Vagina (tissue), 2 donors: Measurements from ENCODE around the gene KDM3A. TPM values are rescaled to one million over a fixed set of nuclear protein-coding genes. Genes with fewer than 3 reads are reported as not detected.

Source experiments
- DNase-seq, 2 donors: peaks; one replicate each; pipeline ENCODE4 v3.0.0-alpha.2; 2017; ENCODE audit errors: extremely low spot score in 2 of 2
- H3K27ac ChIP-seq: fragments of 200-600 bp; sonication (generic); one replicate; pipeline ENCODE4 v1.5.1; 2019
- H3K27me3 ChIP-seq: fragments of 200-600 bp; sonication (generic); one replicate; pipeline ENCODE4 v1.5.1; 2019
- H3K36me3 ChIP-seq, 2 donors: fragments of 200-600 bp; sonication (generic); one replicate each; pipeline ENCODE4 v1.5.1; 2017 to 2019
- H3K4me1 ChIP-seq: fragments of 200-600 bp; sonication (generic); one replicate; pipeline ENCODE4 v1.5.1; 2019
- H3K4me3 ChIP-seq, 2 donors: fragments of 200-600 bp; sonication (generic); 1 replicate in 1 of 2; 2 replicates in 1 of 2; pipeline ENCODE4 v1.5.1; 2016 to 2019
- H3K9me3 ChIP-seq: fragments of 200-600 bp; sonication (generic); one replicate; pipeline ENCODE4 v1.5.1; 2019
- POLR2A ChIP-seq, 2 donors: fragments of 450-650 bp; IDR thresholded peaks; one replicate each; pipeline ENCODE4 v1.6.1; 2017; ENCODE audit warnings: antibody characterized with exemption in 2 of 2, mild to moderate bottlenecking in 2 of 2, moderate library complexity in 2 of 2
- POLR2AphosphoS5 ChIP-seq, 2 donors: sonication (generic); formaldehyde crosslinking; IDR thresholded peaks; one replicate each; pipeline ENCODE4 v1.9.0; 2017; ENCODE audit warnings: antibody characterized with exemption in 2 of 2, mild to moderate bottlenecking in 2 of 2, low read depth in 1 of 2; ENCODE audit not compliant: insufficient read depth in 1 of 2
- intact Hi-C: fragments of 100-400 bp; cut with DNase I; formaldehyde crosslinking; loops from one replicate; pipeline ENCODE4 v1.15.1; 2023
- total RNA-seq: library from RNA; depleted of rRNA; stranded (reverse); fragments of >200 nt; gene quantifications from one replicate; pipeline ENCODE4 v1.2.3, GENCODE V29; 2016
- TF ChIP-seq, protein P1 (sequence below), 3 experiments: fragments of 450-650 bp in 2 of 3; fragments of 200-600 bp in 1 of 3; sonication (generic) in 1 of 3; IDR thresholded peaks; one replicate each; pipeline ENCODE4 v1.5.1; 2017 to 2019; ENCODE audit warnings: antibody characterized with exemption in 3 of 3, mild to moderate bottlenecking in 2 of 3, moderate library complexity in 2 of 3

The KDM3A gene
- total RNA-seq, 1 donor from 2014 or later: 38.3 TPM

DNA sequence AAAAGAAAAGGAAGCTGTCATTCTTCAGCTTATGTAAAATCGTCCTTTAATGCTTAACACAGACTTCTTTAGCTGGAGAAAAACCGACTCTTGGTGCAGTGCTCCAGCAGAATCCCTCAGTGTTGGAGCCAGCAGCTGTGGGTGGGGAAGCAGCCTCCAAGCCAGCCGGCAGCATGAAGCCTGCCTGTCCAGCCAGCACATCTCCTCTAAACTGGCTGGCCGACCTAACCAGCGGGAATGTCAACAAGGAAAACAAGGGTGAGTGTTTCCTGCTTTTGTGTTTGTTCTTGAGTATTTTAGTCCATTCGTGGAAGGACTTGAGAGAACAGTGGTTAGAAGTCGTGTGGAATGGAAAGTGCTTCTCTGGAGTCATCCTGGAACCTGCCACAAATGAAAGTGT lies 38.9 kb downstream of the KDM3A start:
- no peak for TF ChIP-seq POLR2AphosphoS5 (IDR thresholded peaks at IDR 0.05; ENCODE audit: insufficient read depth in 1 of 2, low read depth in 1 of 2)
- no peak for TF ChIP-seq POLR2A (IDR thresholded peaks at IDR 0.05)
- DNase-seq: no peak
- Histone ChIP-seq H3K4me3 (no peak overlapping the region), H3K27ac (no peak overlapping the region), H3K36me3 (peaks cover 0 to 90% of the 10 kb centered on the region in 2 donors), H3K27me3 (no peaks in the 10 kb centered on the region), H3K4me1 (peaks cover 10% of the 10 kb centered on the region), H3K9me3 (no peaks in the 10 kb centered on the region)
- intact Hi-C loops: no loop called here

DNA sequence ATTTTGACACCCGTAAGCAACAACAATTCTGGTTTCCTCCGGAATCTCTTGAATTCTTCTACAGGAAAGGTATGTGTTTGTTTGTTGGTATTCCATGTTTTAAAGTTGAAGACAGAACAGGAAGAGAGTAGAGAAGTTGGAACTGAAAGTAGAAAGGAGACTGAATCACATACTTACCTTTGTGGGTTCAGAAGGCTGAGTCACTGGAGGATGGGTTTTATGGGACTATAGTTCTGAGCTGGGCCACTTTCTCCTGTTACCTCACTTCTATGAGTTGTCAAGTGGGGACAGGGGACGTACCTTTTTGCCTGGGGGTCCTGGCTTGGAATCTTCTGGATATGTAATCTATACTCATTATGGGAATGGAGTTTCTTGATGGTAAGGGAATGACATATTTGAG lies 40.9 kb downstream of the KDM3A start:
- Histone ChIP-seq H3K9me3 (no peaks in the 10 kb centered on the region), H3K36me3 (peaks cover 0 to 89% of the 10 kb centered on the region in 2 donors), H3K4me1 (peaks cover 10% of the 10 kb centered on the region), H3K27me3 (no peaks in the 10 kb centered on the region), H3K4me3 (no peak overlapping the region), H3K27ac (no peak overlapping the region)
- TF ChIP-seq, protein P1, sequence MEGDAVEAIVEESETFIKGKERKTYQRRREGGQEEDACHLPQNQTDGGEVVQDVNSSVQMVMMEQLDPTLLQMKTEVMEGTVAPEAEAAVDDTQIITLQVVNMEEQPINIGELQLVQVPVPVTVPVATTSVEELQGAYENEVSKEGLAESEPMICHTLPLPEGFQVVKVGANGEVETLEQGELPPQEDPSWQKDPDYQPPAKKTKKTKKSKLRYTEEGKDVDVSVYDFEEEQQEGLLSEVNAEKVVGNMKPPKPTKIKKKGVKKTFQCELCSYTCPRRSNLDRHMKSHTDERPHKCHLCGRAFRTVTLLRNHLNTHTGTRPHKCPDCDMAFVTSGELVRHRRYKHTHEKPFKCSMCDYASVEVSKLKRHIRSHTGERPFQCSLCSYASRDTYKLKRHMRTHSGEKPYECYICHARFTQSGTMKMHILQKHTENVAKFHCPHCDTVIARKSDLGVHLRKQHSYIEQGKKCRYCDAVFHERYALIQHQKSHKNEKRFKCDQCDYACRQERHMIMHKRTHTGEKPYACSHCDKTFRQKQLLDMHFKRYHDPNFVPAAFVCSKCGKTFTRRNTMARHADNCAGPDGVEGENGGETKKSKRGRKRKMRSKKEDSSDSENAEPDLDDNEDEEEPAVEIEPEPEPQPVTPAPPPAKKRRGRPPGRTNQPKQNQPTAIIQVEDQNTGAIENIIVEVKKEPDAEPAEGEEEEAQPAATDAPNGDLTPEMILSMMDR (IDR thresholded peaks at IDR 0.05): no peak
- no peak for TF ChIP-seq POLR2A (IDR thresholded peaks at IDR 0.05)
- intact Hi-C loops: no loop called here
- DNase-seq: no peak

DNA sequence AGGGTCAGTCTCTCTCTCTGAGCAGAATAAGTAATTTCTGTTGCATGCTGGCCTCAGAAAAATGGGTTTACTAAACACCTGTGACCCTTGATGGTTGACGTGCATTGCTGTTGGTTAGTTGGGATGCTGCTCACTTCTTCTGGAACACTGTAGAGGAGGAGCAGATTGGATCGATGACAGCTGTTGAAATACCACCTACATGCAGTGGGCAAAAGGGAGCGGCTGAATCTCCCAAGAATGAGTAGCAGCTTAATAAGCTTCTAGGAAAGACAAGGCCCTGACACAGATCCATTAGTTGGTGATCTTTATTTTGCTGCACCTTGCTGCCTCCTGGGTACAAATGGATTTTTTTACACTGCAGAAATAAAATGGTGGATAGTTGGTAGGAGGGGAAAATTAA lies 43.2 kb downstream of the KDM3A start:
- intact Hi-C loops: no loop called here
- Histone ChIP-seq H3K36me3 (peaks cover 0 to 77% of the 10 kb centered on the region in 2 donors), H3K4me1 (peaks cover 12% of the 10 kb centered on the region), H3K9me3 (no peaks in the 10 kb centered on the region), H3K27ac (no peak overlapping the region), H3K4me3 (no peak overlapping the region), H3K27me3 (no peaks in the 10 kb centered on the region)
- TF ChIP-seq, protein P1 (IDR thresholded peaks at IDR 0.05): no peak
- TF ChIP-seq POLR2AphosphoS5 (IDR thresholded peaks at IDR 0.05; ENCODE audit: insufficient read depth in 1 of 2, low read depth in 1 of 2) (no peak), POLR2A (IDR thresholded peaks at IDR 0.05) (no peak)
- no peak for DNase-seq

DNA sequence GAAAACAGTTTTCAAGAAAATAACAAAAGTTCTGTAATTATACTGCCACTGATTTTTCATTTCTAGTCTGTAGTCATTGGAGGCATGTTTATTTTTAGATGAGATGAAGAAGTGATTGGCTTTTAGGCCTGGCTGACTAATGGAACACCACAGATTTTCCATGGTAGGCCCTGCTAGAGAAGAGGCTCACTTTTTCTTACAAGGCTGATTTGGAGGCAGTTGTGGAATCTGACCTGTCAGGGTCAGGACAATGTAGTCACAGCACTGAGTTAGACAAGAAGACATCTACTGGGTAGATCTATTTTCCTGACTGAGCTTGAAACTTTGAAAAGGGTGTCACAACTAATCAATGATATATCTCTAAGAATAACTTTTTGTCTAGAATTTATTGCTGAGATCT lies 43.9 kb downstream of the KDM3A start:
- Histone ChIP-seq H3K4me1 (peaks cover 19% of the 10 kb centered on the region), H3K27me3 (no peaks in the 10 kb centered on the region), H3K27ac (no peak overlapping the region), H3K4me3 (no peak overlapping the region), H3K36me3 (peaks cover 0 to 75% of the 10 kb centered on the region in 2 donors), H3K9me3 (no peaks in the 10 kb centered on the region)
- intact Hi-C loops: no loop called here
- DNase-seq: no peak
- TF ChIP-seq POLR2A (IDR thresholded peaks at IDR 0.05): no peak
- TF ChIP-seq, protein P1 (IDR thresholded peaks at IDR 0.05): no peak
- TF ChIP-seq POLR2AphosphoS5 (IDR thresholded peaks at IDR 0.05; ENCODE audit: insufficient read depth in 1 of 2, low read depth in 1 of 2): no peak

DNA sequence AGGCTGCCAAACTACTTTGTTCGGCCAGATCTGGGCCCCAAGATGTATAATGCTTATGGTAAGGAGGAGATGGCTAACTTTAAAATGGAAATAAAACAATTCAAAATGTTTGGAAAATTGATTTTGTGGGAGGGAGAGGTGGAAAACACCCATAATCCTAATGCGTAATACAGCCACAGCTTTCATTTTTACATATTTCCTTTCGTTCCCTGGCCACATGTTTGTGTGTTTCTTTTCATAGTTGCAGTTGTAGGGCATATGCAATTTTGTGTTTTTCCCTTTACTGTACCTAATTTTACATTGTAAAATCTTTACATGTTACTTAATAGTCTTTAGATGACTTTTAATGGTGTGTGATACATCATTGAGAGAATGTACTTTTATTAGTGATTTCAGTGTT lies 44.6 kb downstream of the KDM3A start:
- no peaks in the 10 kb centered on the region for H3K27me3 ChIP-seq
- no peak overlapping the region for H3K27ac ChIP-seq
- no peak for DNase-seq
- peaks cover 0 to 77% of the 10 kb centered on the region in 2 donors for H3K36me3 ChIP-seq
- TF ChIP-seq, protein P1 (IDR thresholded peaks at IDR 0.05): no peak
- TF ChIP-seq POLR2A (IDR thresholded peaks at IDR 0.05) (no peak), POLR2AphosphoS5 (IDR thresholded peaks at IDR 0.05; ENCODE audit: insufficient read depth in 1 of 2, low read depth in 1 of 2) (no peak)
- H3K4me1 ChIP-seq: peaks cover 19% of the 10 kb centered on the region
- no peaks in the 10 kb centered on the region for H3K9me3 ChIP-seq
- H3K4me3 ChIP-seq: no peak overlapping the region
- intact Hi-C loops: no loop called here
